WTC11 (cell line): ENCODE data around the gene PARK7. TPM values are rescaled to one million over a fixed set of nuclear protein-coding genes. Genes with fewer than 3 reads are reported as not detected.

Experiments used
- ATAC-seq: fragments of 200-7000 bp; cut with Tn5 transposase; 2 replicates; pipeline ENCODE4 v1.10.0; 2021; ENCODE audit warnings: mild to moderate bottlenecking, moderate library complexity
- CTCF ChIA-PET: fragments of 300-600 bp; sonication (Branson Sonifier 250); formaldehyde crosslinking; loops from one replicate; lab custom pipeline; 2021; ENCODE audit warnings: antibody characterized with exemption; lab: Charles Lee
- POLR2A ChIA-PET: fragments of 350-600 bp; sonication (Branson Sonifier 250); formaldehyde crosslinking; loops from one replicate; lab custom pipeline; 2021; ENCODE audit warnings: antibody characterized with exemption; lab: Charles Lee
- DNase-seq: peaks from one replicate; pipeline ENCODE4 v3.0.0; 2021; ENCODE audit warnings: low spot score
- H3K27ac Mint-ChIP-seq: 2 replicates; pipeline ENCODE4 v1.8.0; 2021; ENCODE audit warnings: mixed read lengths
- H3K27me3 Mint-ChIP-seq: 2 replicates; pipeline ENCODE4 v1.8.0; 2021; ENCODE audit warnings: low read depth, mild to moderate bottlenecking, moderate library complexity, mixed read lengths
- H3K36me3 Mint-ChIP-seq: 2 replicates; pipeline ENCODE4 v1.8.0; 2021; ENCODE audit warnings: mixed read lengths
- H3K4me1 Mint-ChIP-seq: 2 replicates; pipeline ENCODE4 v1.8.0; 2022; ENCODE audit warnings: mixed read lengths
- H3K4me3 Mint-ChIP-seq: 2 replicates; pipeline ENCODE4 v1.8.0; 2021; ENCODE audit warnings: mild to moderate bottlenecking, moderate library complexity, mixed read lengths
- H3K9me3 Mint-ChIP-seq: 2 replicates; pipeline ENCODE4 v1.8.0; 2021; ENCODE audit warnings: mixed read lengths
- FOXJ3 ChIP-seq: sonication (generic); formaldehyde crosslinking; IDR thresholded peaks from 2 replicates; pipeline ENCODE4 v1.9.0; 2021; ENCODE audit warnings: missing genetic modification reagents, mild to moderate bottlenecking, borderline replicate concordance
- FOXP1 ChIP-seq: sonication (generic); formaldehyde crosslinking; IDR thresholded peaks from 2 replicates; pipeline ENCODE4 v1.8.0; 2022; ENCODE audit warnings: missing genetic modification reagents, mild to moderate bottlenecking, moderate library complexity, borderline replicate concordance
- JUN ChIP-seq: sonication (generic); formaldehyde crosslinking; IDR thresholded peaks from 2 replicates; pipeline ENCODE4 v1.8.0; 2023; ENCODE audit warnings: mild to moderate bottlenecking, missing genetic modification reagents
- KAT7 ChIP-seq: sonication (generic); formaldehyde crosslinking; IDR thresholded peaks from 2 replicates; pipeline ENCODE4 v1.8.1; 2023; ENCODE audit warnings: missing genetic modification reagents, mild to moderate bottlenecking, borderline replicate concordance
- MXD4 ChIP-seq: fragments of 250-450 bp; sonication (Bioruptor Pico); IDR thresholded peaks from 2 replicates; pipeline ENCODE4 v1.8.0; 2021; ENCODE audit warnings: mild to moderate bottlenecking, moderate library complexity, borderline replicate concordance
- NFATC4 ChIP-seq: fragments of 250-450 bp; sonication (Bioruptor Pico); IDR thresholded peaks from 2 replicates; pipeline ENCODE4 v1.9.0; 2021; ENCODE audit warnings: mild to moderate bottlenecking
- NFE2L1 ChIP-seq: sonication (generic); formaldehyde crosslinking; IDR thresholded peaks from 2 replicates; pipeline ENCODE4 v1.8.1; 2023; ENCODE audit warnings: missing genetic modification reagents
- RELA ChIP-seq: sonication (generic); formaldehyde crosslinking; IDR thresholded peaks from 2 replicates; pipeline ENCODE4 v1.8.1; 2022; ENCODE audit warnings: missing genetic modification reagents, mild to moderate bottlenecking, borderline replicate concordance
- SMAD3 ChIP-seq: sonication (generic); formaldehyde crosslinking; IDR thresholded peaks from 2 replicates; pipeline ENCODE4 v1.8.0; 2022; ENCODE audit warnings: missing genetic modification reagents, mild to moderate bottlenecking, borderline replicate concordance
- ZNF263 ChIP-seq: sonication (generic); formaldehyde crosslinking; IDR thresholded peaks from 2 replicates; pipeline ENCODE4 v1.8.1; 2022; ENCODE audit warnings: low read depth, mild to moderate bottlenecking, moderate library complexity, missing genetic modification reagents
- total RNA-seq: library from RNA; stranded (reverse); gene quantifications from 3 replicates; pipeline ENCODE4 v1.2.3, GENCODE V29; 2021
- TF ChIP-seq, protein P1 (sequence below): fragments of 200-600 bp; IDR thresholded peaks from 2 replicates; pipeline ENCODE4 v1.8.0; 2022; ENCODE audit warnings: antibody characterized with exemption
- TF ChIP-seq, protein P2 (sequence below): sonication (generic); formaldehyde crosslinking; IDR thresholded peaks from 2 replicates; pipeline ENCODE4 v1.8.1; 2023; ENCODE audit warnings: mild to moderate bottlenecking, missing genetic modification reagents, moderate library complexity
- TF ChIP-seq, protein P3 (sequence below): sonication (generic); formaldehyde crosslinking; IDR thresholded peaks from 2 replicates; pipeline ENCODE4 v1.8.0; 2022; ENCODE audit warnings: mild to moderate bottlenecking, missing genetic modification reagents
- TF ChIP-seq, protein P4 (sequence below): sonication (generic); formaldehyde crosslinking; IDR thresholded peaks from 2 replicates; pipeline ENCODE4 v1.8.0; 2023; ENCODE audit warnings: mild to moderate bottlenecking, missing genetic modification reagents
- TF ChIP-seq, protein P5 (sequence below): sonication (generic); formaldehyde crosslinking; IDR thresholded peaks from 2 replicates; pipeline ENCODE4 v1.8.1; 2022; ENCODE audit warnings: missing genetic modification reagents, borderline replicate concordance
- TF ChIP-seq, protein P6 (sequence below): fragments of 250-450 bp; sonication (Bioruptor Pico); conservative IDR thresholded peaks from 2 replicates; pipeline ENCODE4 v1.9.0; 2021; ENCODE audit warnings: mild to moderate bottlenecking
- TF ChIP-seq, protein P7 (sequence below): sonication (generic); formaldehyde crosslinking; conservative IDR thresholded peaks from 2 replicates; pipeline ENCODE4 v1.8.1; 2023; ENCODE audit warnings: mild to moderate bottlenecking, low read depth, missing genetic modification reagents, moderate library complexity

PARK7 gene
- total RNA-seq, 1 experiment from 2014 or later = 337 TPM

DNA sequence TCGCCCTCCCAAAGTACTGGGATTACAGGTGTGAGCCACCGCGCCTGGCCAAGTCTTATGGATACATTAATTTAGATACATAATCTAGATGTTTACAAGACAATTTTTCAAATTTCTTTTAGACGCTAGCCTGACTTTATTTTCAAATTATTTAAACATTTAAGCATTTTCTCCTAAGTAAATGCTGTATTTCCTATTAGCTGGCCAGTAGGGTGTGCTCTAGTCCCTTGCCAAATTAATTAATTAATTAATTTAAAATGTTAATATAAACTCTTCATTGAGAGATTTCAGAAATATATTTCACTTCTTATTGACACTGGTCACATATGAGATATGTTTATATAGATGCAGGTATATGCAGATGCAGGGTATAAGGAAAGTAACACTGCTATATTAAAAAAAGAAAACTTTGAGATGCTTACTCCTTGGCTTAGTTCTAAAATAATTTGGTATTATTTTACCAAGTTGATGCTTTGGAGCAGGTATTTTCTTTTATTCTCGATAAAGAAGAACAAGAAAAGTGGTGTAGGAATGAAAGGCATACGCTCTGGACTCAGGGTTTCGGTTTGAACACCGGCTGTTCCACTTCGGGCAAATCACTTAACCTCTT lies 69.8 kb downstream of the PARK7 start:
- ATAC-seq (no peak), DNase-seq (no peak)
- CTCF ChIA-PET = interaction anchor here (0.7 to 7.7 kb wide), 10 partner anchors 16 to 318 kb away, joined by 3 to 70 read pairs (median 4); no protein-coding TSS in a partner anchor
- peaks cover 27% of the 10 kb centered on the region for H3K4me1 Mint-ChIP-seq
- TF ChIP-seq JUN = no peak
- TF ChIP-seq, protein P1, sequence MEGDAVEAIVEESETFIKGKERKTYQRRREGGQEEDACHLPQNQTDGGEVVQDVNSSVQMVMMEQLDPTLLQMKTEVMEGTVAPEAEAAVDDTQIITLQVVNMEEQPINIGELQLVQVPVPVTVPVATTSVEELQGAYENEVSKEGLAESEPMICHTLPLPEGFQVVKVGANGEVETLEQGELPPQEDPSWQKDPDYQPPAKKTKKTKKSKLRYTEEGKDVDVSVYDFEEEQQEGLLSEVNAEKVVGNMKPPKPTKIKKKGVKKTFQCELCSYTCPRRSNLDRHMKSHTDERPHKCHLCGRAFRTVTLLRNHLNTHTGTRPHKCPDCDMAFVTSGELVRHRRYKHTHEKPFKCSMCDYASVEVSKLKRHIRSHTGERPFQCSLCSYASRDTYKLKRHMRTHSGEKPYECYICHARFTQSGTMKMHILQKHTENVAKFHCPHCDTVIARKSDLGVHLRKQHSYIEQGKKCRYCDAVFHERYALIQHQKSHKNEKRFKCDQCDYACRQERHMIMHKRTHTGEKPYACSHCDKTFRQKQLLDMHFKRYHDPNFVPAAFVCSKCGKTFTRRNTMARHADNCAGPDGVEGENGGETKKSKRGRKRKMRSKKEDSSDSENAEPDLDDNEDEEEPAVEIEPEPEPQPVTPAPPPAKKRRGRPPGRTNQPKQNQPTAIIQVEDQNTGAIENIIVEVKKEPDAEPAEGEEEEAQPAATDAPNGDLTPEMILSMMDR = peak; percentile 30; the same call in 1 of the 2 replicates
- TF ChIP-seq, all 79 proteins: peak for 1
- Mint-ChIP-seq H3K36me3 (no peaks in the 10 kb centered on the region), H3K4me3 (no peak overlapping the region), H3K27ac (no peak overlapping the region), H3K9me3 (no peaks in the 10 kb centered on the region), H3K27me3 (peaks cover 7% of the 10 kb centered on the region)
- POLR2A ChIA-PET = no interaction called here

DNA sequence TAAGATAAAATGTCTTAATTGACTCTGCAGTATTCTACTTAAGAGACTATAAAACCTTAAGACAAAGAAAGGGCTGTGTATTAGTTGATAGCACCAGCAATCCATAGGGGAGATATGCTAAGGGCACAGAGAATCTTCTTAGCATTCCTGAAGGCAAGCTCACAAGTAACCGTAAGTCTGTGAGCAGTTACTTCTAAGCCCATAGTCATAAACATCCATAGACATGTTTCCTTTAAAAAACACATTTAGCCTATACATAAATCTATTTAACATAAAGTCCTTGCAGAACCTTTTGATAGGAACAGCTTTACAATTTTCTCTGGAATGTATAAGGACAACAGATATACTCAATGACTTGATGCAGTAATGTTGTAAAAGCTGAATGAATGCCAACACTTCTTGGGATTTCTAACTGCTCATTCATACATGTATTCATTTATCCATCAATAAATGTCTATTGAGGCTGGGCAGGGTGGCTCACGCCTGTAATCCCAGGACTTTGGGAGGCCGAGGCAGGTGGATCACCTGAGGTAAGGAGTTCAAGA lies 70.9 kb downstream of the PARK7 start:
- H3K27ac Mint-ChIP-seq = no peak overlapping the region
- no peak overlapping the region for H3K4me3 Mint-ChIP-seq
- ATAC-seq = no peak
- no peaks in the 10 kb centered on the region for H3K9me3 Mint-ChIP-seq
- no peak for DNase-seq
- ChIA-PET POLR2A (interaction anchor here (0.6 kb wide), 2 partner anchors 117 to 274 kb away, joined by 4 to 10 read pairs; no protein-coding TSS in a partner anchor), CTCF (interaction anchor here (1.2 to 7.7 kb wide), 5 partner anchors 15 to 283 kb away, joined by 3 to 70 read pairs (median 4); no protein-coding TSS in a partner anchor)
- peaks cover 17% of the 10 kb centered on the region for H3K4me1 Mint-ChIP-seq
- TF ChIP-seq ZNF263 (no peak), NFATC4 (CRISPR knock-in tag) (no peak), NFE2L1 (CRISPR knock-in tag) (no peak), KAT7 (no peak), FOXP1 (CRISPR knock-in tag) (no peak), FOXJ3 (CRISPR knock-in tag) (no peak), SMAD3 (CRISPR knock-in tag) (no peak), MXD4 (CRISPR knock-in tag) (no peak), RELA (CRISPR knock-in tag) (no peak)
- TF ChIP-seq, protein P2, sequence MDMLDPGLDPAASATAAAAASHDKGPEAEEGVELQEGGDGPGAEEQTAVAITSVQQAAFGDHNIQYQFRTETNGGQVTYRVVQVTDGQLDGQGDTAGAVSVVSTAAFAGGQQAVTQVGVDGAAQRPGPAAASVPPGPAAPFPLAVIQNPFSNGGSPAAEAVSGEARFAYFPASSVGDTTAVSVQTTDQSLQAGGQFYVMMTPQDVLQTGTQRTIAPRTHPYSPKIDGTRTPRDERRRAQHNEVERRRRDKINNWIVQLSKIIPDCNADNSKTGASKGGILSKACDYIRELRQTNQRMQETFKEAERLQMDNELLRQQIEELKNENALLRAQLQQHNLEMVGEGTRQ (CRISPR knock-in tag) = no peak
- TF ChIP-seq, protein P3, sequence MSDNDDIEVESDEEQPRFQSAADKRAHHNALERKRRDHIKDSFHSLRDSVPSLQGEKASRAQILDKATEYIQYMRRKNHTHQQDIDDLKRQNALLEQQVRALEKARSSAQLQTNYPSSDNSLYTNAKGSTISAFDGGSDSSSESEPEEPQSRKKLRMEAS = no peak
- TF ChIP-seq, protein P4, sequence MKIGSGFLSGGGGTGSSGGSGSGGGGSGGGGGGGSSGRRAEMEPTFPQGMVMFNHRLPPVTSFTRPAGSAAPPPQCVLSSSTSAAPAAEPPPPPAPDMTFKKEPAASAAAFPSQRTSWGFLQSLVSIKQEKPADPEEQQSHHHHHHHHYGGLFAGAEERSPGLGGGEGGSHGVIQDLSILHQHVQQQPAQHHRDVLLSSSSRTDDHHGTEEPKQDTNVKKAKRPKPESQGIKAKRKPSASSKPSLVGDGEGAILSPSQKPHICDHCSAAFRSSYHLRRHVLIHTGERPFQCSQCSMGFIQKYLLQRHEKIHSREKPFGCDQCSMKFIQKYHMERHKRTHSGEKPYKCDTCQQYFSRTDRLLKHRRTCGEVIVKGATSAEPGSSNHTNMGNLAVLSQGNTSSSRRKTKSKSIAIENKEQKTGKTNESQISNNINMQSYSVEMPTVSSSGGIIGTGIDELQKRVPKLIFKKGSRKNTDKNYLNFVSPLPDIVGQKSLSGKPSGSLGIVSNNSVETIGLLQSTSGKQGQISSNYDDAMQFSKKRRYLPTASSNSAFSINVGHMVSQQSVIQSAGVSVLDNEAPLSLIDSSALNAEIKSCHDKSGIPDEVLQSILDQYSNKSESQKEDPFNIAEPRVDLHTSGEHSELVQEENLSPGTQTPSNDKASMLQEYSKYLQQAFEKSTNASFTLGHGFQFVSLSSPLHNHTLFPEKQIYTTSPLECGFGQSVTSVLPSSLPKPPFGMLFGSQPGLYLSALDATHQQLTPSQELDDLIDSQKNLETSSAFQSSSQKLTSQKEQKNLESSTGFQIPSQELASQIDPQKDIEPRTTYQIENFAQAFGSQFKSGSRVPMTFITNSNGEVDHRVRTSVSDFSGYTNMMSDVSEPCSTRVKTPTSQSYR (CRISPR knock-in tag) = no peak
- TF ChIP-seq, protein P5, sequence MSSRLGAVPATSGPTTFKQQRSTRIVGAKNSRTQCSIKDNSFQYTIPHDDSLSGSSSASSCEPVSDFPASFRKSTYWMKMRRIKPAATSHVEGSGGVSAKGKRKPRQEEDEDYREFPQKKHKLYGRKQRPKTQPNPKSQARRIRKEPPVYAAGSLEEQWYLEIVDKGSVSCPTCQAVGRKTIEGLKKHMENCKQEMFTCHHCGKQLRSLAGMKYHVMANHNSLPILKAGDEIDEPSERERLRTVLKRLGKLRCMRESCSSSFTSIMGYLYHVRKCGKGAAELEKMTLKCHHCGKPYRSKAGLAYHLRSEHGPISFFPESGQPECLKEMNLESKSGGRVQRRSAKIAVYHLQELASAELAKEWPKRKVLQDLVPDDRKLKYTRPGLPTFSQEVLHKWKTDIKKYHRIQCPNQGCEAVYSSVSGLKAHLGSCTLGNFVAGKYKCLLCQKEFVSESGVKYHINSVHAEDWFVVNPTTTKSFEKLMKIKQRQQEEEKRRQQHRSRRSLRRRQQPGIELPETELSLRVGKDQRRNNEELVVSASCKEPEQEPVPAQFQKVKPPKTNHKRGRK (CRISPR knock-in tag) = no peak
- TF ChIP-seq, protein P6, sequence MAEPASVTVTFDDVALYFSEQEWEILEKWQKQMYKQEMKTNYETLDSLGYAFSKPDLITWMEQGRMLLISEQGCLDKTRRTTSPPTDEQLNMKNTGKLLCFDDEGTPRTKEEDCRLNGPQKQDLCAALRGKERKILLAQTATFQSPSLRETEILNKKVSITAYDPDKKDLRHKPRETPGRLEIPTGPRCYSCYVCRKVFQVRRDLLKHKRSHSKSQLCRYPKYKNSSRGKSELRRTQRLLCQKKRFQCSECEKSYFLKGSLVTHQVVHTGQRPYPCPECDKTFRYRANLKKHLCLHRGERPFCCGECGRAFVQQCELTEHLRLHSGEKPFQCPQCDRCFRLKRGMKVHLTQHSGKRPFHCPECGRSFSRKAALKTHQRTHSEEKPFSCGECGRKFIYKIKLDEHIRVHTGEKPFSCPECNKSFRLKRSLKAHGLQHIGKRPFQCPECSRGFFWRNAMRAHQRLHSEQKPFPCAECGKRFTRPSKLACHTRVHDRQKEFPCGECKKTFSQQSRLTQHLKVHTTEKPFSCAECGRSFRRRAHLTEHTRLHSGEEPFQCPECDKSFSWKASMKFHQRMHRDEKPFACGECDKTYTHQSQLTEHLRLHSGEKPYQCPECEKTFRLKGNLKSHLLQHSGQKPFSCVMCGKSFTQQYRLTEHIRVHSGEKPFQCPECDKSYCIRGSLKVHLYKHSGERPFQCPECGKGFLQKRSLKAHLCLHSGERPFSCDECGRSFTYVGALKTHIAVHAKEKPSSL = no peak
- TF ChIP-seq, protein P7, sequence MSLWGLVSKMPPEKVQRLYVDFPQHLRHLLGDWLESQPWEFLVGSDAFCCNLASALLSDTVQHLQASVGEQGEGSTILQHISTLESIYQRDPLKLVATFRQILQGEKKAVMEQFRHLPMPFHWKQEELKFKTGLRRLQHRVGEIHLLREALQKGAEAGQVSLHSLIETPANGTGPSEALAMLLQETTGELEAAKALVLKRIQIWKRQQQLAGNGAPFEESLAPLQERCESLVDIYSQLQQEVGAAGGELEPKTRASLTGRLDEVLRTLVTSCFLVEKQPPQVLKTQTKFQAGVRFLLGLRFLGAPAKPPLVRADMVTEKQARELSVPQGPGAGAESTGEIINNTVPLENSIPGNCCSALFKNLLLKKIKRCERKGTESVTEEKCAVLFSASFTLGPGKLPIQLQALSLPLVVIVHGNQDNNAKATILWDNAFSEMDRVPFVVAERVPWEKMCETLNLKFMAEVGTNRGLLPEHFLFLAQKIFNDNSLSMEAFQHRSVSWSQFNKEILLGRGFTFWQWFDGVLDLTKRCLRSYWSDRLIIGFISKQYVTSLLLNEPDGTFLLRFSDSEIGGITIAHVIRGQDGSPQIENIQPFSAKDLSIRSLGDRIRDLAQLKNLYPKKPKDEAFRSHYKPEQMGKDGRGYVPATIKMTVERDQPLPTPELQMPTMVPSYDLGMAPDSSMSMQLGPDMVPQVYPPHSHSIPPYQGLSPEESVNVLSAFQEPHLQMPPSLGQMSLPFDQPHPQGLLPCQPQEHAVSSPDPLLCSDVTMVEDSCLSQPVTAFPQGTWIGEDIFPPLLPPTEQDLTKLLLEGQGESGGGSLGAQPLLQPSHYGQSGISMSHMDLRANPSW (CRISPR knock-in tag) = no peak
- TF ChIP-seq, protein P1 = no peak
- no peaks in the 10 kb centered on the region for H3K27me3 Mint-ChIP-seq
- H3K36me3 Mint-ChIP-seq = no peaks in the 10 kb centered on the region
